ENCODE data around the gene CEP112.

Gene CEP112

GRCh38 chr17:65634533-65634932 is 557.4 kb downstream of the CEP112 start:
- no peak for ATAC-seq
- TF ChIP-seq POU6F1 (CRISPR knock-in tag; IDR thresholded peaks at IDR 0.05; ENCODE audit: borderline replicate concordance, low read depth) (no peak), CSDC2 (CRISPR knock-in tag; IDR thresholded peaks at IDR 0.05) (no peak), ZNF565 (CRISPR knock-in tag; conservative IDR thresholded peaks at IDR 0.05; ENCODE audit: low read depth) (no peak), ZNF70 (CRISPR knock-in tag; IDR thresholded peaks at IDR 0.05) (no peak), CSRNP3 (CRISPR knock-in tag; IDR thresholded peaks at IDR 0.05) (no peak), ARNTL (CRISPR knock-in tag; IDR thresholded peaks at IDR 0.05; ENCODE audit: borderline replicate concordance, low read depth) (no peak), ISL1 (CRISPR knock-in tag; IDR thresholded peaks at IDR 0.05) (no peak), OSR1 (CRISPR knock-in tag; IDR thresholded peaks at IDR 0.05) (no peak), PPARA (CRISPR knock-in tag; IDR thresholded peaks at IDR 0.05; ENCODE audit: borderline replicate concordance) (no peak), RARB (CRISPR knock-in tag; IDR thresholded peaks at IDR 0.05) (no peak), ZC3H10 (CRISPR knock-in tag; IDR thresholded peaks at IDR 0.05) (no peak), ZNF8 (CRISPR knock-in tag; IDR thresholded peaks at IDR 0.05) (no peak), ZFP3 (CRISPR knock-in tag; IDR thresholded peaks at IDR 0.05) (no peak), GLIS3 (CRISPR knock-in tag; IDR thresholded peaks at IDR 0.05) (no peak), ZFP30 (CRISPR knock-in tag; IDR thresholded peaks at IDR 0.05) (no peak), CREB5 (CRISPR knock-in tag; IDR thresholded peaks at IDR 0.05; ENCODE audit: low read depth) (no peak), TOX (CRISPR knock-in tag; IDR thresholded peaks at IDR 0.05; ENCODE audit: borderline replicate concordance) (no peak), TSHZ2 (CRISPR knock-in tag; IDR thresholded peaks at IDR 0.05) (no peak), SNAI2 (CRISPR knock-in tag; IDR thresholded peaks at IDR 0.05) (no peak)

GRCh38 chr17:65633988-65634387 is 557.9 kb downstream of the CEP112 start:
- no peak for ATAC-seq
- TF ChIP-seq RARB (CRISPR knock-in tag; IDR thresholded peaks at IDR 0.05), result no peak
- no peak for TF ChIP-seq ZNF70 (CRISPR knock-in tag; IDR thresholded peaks at IDR 0.05)
- TF ChIP-seq ZFP3 (CRISPR knock-in tag; IDR thresholded peaks at IDR 0.05), result no peak
- no peak for TF ChIP-seq TSHZ2 (CRISPR knock-in tag; IDR thresholded peaks at IDR 0.05)
- TF ChIP-seq, protein P1, sequence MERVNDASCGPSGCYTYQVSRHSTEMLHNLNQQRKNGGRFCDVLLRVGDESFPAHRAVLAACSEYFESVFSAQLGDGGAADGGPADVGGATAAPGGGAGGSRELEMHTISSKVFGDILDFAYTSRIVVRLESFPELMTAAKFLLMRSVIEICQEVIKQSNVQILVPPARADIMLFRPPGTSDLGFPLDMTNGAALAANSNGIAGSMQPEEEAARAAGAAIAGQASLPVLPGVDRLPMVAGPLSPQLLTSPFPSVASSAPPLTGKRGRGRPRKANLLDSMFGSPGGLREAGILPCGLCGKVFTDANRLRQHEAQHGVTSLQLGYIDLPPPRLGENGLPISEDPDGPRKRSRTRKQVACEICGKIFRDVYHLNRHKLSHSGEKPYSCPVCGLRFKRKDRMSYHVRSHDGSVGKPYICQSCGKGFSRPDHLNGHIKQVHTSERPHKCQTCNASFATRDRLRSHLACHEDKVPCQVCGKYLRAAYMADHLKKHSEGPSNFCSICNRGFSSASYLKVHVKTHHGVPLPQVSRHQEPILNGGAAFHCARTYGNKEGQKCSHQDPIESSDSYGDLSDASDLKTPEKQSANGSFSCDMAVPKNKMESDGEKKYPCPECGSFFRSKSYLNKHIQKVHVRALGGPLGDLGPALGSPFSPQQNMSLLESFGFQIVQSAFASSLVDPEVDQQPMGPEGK (CRISPR knock-in tag; IDR thresholded peaks at IDR 0.05; ENCODE audit: borderline replicate concordance), result no peak
- no peak for TF ChIP-seq ZFP30 (CRISPR knock-in tag; IDR thresholded peaks at IDR 0.05)
- TF ChIP-seq CSDC2 (CRISPR knock-in tag; IDR thresholded peaks at IDR 0.05), result no peak
- TF ChIP-seq SNAI2 (CRISPR knock-in tag; IDR thresholded peaks at IDR 0.05), result no peak
- no peak for TF ChIP-seq ARNTL (CRISPR knock-in tag; IDR thresholded peaks at IDR 0.05; ENCODE audit: borderline replicate concordance, low read depth)
- no peak for TF ChIP-seq ZC3H10 (CRISPR knock-in tag; IDR thresholded peaks at IDR 0.05)
- TF ChIP-seq ISL1 (CRISPR knock-in tag; IDR thresholded peaks at IDR 0.05), result no peak
